Fibroblast of skin of left biceps (primary cell): ENCODE data around the gene DAO.

Source experiments
- DNase-seq, 2 experiments: peaks; one replicate each; pipeline ENCODE4 v3.0.0-alpha.2; 2013; ENCODE audit warnings: low read depth in 2 of 2

The DAO gene

DNA sequence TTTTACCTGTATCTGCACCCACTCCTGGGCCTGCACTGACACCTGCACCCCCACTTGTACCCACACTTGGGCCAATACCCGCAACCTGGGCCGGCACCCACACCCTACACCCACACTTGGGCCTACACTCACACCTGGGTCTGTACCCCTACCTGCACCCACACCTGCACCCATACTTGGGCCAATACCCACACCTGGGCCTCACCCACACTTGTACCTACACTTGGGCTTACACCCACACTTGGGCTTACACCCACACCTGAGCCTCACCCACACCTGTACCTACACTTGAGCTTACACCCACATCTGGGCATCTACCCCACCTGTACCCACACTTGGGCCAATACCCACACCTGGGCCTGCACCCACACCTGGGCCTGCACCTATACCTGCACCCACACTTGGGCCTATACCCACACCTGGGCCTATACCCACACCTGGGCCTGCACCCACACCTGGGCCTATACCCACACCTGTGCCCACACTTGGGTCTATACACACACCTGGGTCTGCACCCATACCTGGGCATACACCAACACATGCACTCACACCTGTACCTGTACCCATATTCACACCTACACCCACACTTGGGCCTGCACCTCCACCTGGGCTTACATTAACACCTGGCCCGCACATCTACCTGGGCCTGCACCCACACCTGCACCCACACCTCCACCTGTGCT is 39.2 kb downstream of the DAO start:
- DNase-seq = no peak

DNA sequence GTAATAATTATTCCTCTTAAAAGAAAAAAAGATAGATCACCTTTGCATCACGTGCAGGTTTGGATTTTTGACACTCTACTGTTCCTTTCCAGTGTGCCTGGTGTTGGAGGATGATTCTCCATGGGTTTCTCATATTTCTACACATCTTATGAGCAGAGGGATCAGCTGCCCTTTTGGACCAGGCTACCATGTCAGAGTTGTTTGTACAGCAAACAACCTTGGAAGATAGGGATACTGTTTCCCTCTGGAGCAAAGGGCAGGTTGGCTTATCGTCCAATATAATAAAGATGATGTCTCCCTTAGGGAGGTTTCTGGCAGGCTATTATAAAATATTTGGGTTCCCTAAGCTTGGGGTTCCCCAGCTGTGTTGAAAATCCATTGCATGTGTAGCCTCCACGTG is 42.1 kb downstream of the DAO start:
- DNase-seq = no peak

DNA sequence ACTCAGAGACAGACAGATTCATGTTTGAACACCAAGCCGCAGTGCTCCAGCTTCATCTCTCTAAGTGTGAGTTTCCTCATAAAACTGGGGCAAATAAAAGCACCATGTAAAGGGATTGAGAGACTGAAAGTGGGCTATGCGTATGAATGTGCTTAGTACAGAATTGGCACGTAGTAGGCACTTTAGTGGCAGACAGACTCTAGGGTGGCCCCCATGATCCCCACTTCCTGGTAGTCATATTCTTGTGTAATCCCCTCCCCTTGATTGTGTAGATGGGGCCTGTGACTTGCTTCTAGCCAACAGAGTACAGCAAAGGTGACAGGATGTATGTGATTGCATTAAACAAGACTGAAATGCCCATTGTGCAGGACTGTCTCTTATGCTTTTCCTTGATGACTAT is 43.0 kb downstream of the DAO start:
- DNase-seq = no peak

DNA sequence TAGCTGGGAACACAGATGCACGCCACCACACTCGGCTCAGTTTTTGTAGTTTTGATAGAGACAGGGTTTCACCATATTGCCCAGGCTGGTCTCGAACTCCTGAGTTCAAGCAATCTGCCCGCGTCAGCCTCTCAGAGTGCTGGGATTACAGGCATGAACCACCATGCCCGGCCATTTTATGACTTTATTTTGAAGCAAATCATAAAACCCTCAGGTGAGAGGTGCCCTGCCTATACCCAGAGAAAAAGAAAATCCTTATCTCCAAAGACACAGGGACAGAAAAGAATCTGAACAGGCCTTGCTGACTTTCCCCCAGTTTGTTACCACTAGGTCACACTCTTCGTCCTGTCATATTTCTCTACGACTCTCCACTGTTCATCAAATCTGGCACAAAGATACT is 48.8 kb downstream of the DAO start:
- DNase-seq = no peak

DNA sequence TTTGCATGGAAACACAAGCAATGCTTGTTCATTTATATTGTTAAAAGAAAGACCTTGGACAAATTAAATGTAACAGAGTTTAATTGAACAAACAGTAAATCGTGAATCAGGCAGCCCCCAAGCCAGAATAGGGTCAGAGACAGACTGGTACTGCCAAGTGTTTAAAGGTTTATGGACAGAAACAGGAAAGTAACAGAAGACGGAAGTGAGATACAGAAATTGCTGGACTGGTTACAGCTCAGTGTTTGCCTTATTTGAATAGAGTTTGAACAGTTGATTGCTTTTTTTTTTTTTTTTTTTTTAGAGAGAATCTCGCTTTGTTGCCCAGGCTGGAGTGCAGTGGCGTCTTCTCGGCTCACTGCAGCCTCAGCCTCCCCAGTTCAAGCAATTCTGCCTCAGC is 50.3 kb downstream of the DAO start:
- DNase-seq = no peak

DNA sequence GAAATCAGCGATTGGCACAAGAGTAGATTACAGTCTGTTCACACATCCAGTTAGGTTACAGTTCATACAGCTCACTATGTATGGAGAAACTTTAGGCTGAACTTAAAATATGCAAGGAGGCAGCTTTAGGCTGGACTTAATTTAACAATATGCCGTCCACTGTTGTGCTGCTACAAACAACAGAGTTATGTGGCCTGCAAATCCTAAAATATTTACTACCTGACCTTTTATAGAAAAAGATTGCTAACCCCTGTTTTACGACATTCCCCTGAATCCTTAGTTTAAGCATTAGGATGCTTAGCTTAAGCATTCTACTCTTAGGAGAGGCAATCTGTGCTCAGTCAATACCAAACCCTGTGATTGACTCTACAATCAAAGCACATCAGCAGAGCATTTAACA is 50.9 kb downstream of the DAO start:
- no peak for DNase-seq

DNA sequence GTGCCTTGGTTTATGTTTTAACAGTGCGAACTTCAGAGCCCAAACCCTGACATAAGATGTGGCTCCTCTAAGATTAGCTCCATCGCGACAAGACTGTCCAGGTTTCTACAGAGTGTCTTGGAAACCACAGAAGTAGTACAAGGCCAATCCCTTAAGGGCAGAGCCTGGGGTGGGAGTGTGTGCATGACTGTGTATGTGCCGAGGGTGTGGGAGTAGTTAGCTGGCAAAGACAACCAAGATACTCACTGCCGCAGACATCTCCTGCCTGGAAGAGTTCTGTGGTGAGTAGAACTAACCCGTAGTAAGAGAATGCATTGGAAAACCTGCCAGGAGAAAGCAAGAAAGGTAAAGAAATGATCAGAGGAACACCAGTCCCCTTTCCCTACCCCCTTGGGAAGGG is 54.1 kb downstream of the DAO start:
- DNase-seq = no peak

DNA sequence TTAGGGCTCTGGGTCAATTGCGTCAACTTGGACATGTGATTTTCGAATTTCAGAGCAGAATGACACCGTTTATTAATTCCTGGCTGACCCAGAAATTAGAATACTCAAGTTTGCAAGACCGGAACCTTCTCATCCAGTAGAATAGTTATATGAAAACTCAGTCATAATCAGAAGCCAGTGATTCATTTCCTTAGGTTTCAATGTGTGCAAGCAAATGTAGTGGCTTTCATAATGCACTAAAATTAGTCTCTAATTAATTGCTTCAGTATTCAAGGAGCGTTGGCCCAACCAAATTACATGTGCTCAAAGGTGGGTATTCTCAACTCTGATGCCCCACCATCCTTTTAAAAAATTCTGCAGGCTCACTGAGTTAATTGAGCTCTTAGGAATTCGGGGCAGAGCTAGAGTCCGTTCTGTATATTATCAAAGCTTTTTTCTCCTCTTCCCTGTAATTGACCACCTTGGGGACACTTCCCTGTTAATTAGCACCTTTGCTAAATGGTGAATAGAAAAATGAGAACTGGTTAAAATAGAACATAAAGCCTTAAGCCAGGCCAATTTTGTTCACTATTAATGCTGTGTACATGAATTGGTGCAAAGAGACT is 55.4 kb downstream of the DAO start:
- no peak for DNase-seq

DNA sequence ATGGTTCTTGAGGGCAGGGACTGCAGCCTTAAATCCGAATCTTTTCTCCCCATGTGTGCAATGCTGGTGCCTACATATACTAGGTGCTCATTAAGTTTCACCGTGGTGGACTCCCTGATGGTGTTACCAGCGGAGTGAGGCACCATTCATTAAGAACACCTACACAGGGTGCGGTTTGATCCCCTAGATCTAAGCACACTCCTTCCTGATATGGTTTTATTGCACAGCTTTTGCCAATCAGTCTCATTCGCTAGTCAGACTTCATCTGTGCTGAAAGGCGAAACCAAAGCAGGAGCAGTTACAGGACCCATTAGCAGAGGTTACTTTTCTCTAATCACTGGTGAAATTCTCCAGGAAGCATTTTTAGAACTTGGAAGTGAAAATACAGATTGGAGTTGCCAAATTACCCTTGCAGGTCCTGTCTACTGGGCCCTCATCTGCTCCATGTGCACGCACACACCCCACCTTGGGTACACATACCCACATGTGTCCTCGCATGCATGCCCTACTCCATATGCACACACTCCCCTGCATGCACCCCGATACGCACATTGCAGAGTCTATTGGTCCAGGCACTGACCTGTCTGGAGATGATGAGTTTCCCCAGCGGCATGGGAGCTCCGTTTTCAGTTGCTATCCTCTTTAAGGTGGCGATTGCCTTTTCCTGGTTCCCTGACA is 58.5 kb downstream of the DAO start:
- DNase-seq = no peak

DNA sequence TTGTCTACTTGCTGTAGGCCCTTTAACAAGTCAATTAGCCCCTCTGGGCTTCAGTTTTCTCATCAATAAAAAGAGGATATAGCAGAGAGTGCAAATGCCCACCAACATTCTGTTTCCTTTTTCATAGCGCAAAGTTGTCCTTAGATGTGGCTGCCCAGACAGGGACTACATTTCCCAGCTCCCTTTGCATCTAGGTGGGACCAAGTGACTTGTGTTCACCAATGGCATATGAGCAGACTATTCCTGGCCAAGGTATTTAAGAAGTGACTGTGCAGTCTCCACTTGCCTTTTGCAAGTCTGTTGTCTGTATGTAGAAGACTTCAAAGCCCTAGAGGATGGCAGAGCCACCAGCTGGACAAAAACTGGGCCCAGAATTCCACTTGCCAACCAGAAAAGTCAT is 59.7 kb downstream of the DAO start:
- DNase-seq = no peak

DNA sequence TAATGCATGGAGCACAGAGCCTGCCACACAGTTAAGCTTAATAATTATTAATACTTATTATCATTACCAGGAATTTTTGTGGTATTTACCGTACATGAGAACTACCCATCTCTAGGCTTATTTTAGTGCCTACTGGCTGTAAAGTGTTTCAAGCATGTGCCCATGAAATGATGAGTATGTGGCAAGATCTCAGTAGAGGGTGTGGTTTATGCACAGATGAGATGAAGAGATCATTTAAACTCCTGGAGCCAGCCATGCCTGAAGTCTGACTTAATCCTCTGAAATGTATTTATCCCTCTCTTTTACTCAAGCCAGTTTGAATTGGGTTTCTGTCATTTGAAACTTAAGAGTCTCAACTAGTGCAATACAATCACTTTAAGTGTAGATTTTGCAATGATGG is 60.2 kb downstream of the DAO start:
- no peak for DNase-seq

DNA sequence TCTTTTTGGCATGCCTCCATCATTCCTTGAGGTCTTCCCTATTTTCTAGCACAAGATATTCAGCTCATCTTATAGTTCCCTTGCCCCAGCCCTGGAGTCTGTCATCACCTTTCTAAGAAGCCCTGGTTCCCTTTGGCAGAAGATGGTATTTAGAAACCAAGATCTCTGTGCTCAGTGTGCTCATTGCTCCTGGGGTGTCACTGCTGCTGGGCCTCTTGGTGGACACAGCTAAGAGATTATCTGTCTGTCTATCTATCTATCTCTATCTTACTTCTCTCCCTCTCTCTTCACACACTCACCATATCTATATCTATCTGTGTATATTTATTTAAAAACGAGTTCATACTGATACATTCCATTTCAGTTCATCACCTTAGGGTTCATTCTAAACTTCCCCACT is 67.2 kb downstream of the DAO start:
- no peak for DNase-seq

DNA sequence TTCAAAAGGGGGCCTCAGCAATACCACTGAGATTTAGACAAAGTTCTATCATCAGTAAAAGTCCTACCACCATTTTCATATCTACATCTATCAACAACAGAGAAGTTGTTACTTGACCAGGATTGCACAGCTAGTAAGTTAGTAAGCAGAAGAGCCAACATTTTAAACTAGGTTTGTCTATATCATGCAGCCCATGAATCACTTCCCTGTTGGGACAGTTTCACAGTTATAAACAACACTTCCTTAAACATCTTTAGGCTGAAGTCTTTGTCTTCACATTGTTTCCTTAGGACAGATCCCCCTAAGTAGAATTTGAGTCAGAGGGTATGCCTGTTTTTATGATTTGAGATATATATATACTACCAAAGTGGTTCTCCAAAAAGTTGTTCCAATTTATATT is 68.5 kb downstream of the DAO start:
- no peak for DNase-seq

DNA sequence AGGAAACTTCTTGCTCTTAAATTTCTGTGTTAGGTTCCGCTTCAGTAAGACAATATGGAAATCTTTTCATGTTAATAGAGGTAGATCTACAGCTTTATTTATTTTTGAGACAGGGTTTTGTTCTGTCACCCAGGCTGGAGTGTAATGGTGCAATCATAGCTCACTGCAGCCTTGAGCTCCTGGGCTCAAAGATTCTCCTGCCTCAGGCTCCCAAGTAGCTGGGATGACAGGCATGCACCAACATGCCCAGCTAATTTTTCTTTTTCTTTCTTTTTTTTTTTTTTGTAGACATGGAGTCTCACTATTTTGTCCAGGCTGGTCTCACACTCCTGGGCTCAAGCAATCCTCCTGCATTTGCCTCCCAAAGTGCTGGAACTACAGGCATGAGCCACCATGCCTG is 70.1 kb downstream of the DAO start:
- no peak for DNase-seq
